GM23338 (cell line): ENCODE results near the gene HSD11B2. TPM values are rescaled to one million over a fixed set of nuclear protein-coding genes. Genes with fewer than 3 reads are reported as not detected.

Experiments used
- ATAC-seq: fragments of 200-7000 bp; cut with Tn5 transposase; 3 replicates; pipeline ENCODE4 v1.9.1; 2020
- DNase-seq: peaks from one replicate; pipeline ENCODE4 v3.0.0-alpha.2; 2015; ENCODE audit warnings: low spot score
- H2AFZ ChIP-seq: fragments of 200-600 bp; sonication (generic); 2 replicates; pipeline ENCODE4 v1.8.0; 2016; ENCODE audit warnings: antibody characterized with exemption, mild to moderate bottlenecking, moderate library complexity
- H3F3A ChIP-seq: fragments of 200-600 bp; sonication (generic); replicated peaks from 2 replicates; pipeline ENCODE4 v1.8.0; 2017; ENCODE audit warnings: antibody characterized with exemption, mixed run types, low read depth
- H3K27ac ChIP-seq: fragments of 200-600 bp; sonication (generic); 2 replicates; pipeline ENCODE4 v1.6.1; 2016; ENCODE audit warnings: low read depth
- H3K27me3 ChIP-seq: fragments of 200-600 bp; sonication (generic); 2 replicates; pipeline ENCODE4 v1.8.0; 2016; ENCODE audit warnings: mild to moderate bottlenecking, mixed run types, moderate library complexity; ENCODE audit not compliant: insufficient read depth
- H3K36me3 ChIP-seq: fragments of 200-600 bp; sonication (generic); 2 replicates; pipeline ENCODE4 v1.8.0; 2016; ENCODE audit warnings: mild to moderate bottlenecking; ENCODE audit not compliant: insufficient read depth
- H3K4me1 ChIP-seq: fragments of 200-600 bp; sonication (generic); 2 replicates; pipeline ENCODE4 v1.8.0; 2016; ENCODE audit warnings: mild to moderate bottlenecking, moderate library complexity; ENCODE audit not compliant: insufficient read depth
- H3K4me2 ChIP-seq: fragments of 200-600 bp; sonication (generic); 2 replicates; pipeline ENCODE4 v1.7.1; 2017; ENCODE audit warnings: mixed run types
- H3K4me3 ChIP-seq: fragments of 200-600 bp; sonication (generic); 2 replicates; pipeline ENCODE4 v1.6.1; 2016; ENCODE audit warnings: mixed run types
- H3K79me2 ChIP-seq: fragments of 200-600 bp; sonication (generic); replicated peaks from 2 replicates; pipeline ENCODE4 v1.8.0; 2017; ENCODE audit warnings: mild to moderate bottlenecking; ENCODE audit not compliant: insufficient read depth
- H3K9me2 ChIP-seq: fragments of 200-600 bp; sonication (generic); 2 replicates; pipeline ENCODE4 v1.8.0; 2017; ENCODE audit not compliant: insufficient read depth
- H4K20me1 ChIP-seq: fragments of 200-600 bp; sonication (generic); replicated peaks from 2 replicates; pipeline ENCODE4 v1.8.0; 2017; ENCODE audit warnings: mild to moderate bottlenecking; ENCODE audit not compliant: insufficient read depth
- H3K27ac Mint-ChIP-seq: 2 replicates; pipeline ENCODE4 v1.8.0; 2020; ENCODE audit warnings: inconsistent platforms, mild to moderate bottlenecking, moderate library complexity, mixed read lengths
- H3K27me3 Mint-ChIP-seq: 3 replicates; pipeline ENCODE4 v1.8.0; 2022; ENCODE audit warnings: low read depth, mild to moderate bottlenecking, moderate library complexity, mixed read lengths, inconsistent platforms; ENCODE audit not compliant: insufficient read depth, poor library complexity
- H3K36me3 Mint-ChIP-seq: 3 replicates; pipeline ENCODE4 v1.8.0; 2021; ENCODE audit warnings: low read depth, mild to moderate bottlenecking, inconsistent platforms, moderate library complexity, mixed read lengths
- H3K4me1 Mint-ChIP-seq: 3 replicates; pipeline ENCODE4 v1.8.0; 2020; ENCODE audit warnings: mild to moderate bottlenecking, inconsistent platforms, mixed read lengths
- H3K4me3 Mint-ChIP-seq: 3 replicates; pipeline ENCODE4 v1.8.0; 2021; ENCODE audit warnings: moderate library complexity, mild to moderate bottlenecking, inconsistent platforms, mixed read lengths
- H3K9me3 Mint-ChIP-seq: 3 replicates; pipeline ENCODE4 v1.8.0; 2020; ENCODE audit warnings: moderate library complexity, mild to moderate bottlenecking, inconsistent platforms, mixed read lengths
- CREB1 ChIP-seq: fragments of 250-450 bp; sonication (Bioruptor Pico); IDR thresholded peaks from 2 replicates; pipeline ENCODE4 v1.5.0; 2020; ENCODE audit warnings: low read depth, mild to moderate bottlenecking, moderate library complexity
- ETS1 ChIP-seq: IDR thresholded peaks from 2 replicates; pipeline ENCODE4 v1.6.1; 2016; ENCODE audit warnings: antibody characterized with exemption
- EZH2 ChIP-seq: fragments of 200-600 bp; sonication (generic); IDR thresholded peaks from one replicate; pipeline ENCODE4 v1.8.0; 2017; ENCODE audit warnings: antibody characterized with exemption, mild to moderate bottlenecking, low read depth; ENCODE audit not compliant: unreplicated experiment
- EZH2phosphoT487 ChIP-seq: fragments of 200-600 bp; sonication (generic); IDR thresholded peaks from one replicate; pipeline ENCODE4 v1.8.1; 2018; ENCODE audit warnings: antibody characterized with exemption; ENCODE audit not compliant: unreplicated experiment
- POLR2AphosphoS5 ChIP-seq: IDR thresholded peaks from 2 replicates; pipeline ENCODE4 v1.6.1; 2016; ENCODE audit warnings: antibody characterized with exemption, low read depth
- ZNF114 ChIP-seq: fragments of 250-450 bp; sonication (Bioruptor Pico); IDR thresholded peaks from 2 replicates; pipeline ENCODE4 v1.5.0; 2020; ENCODE audit warnings: mild to moderate bottlenecking, moderate library complexity
- ZNF462 ChIP-seq: fragments of 250-450 bp; sonication (Bioruptor Pico); IDR thresholded peaks from 2 replicates; pipeline ENCODE4 v1.5.0; 2020; ENCODE audit warnings: mild to moderate bottlenecking, moderate library complexity
- polyA plus RNA-seq: library from polyadenylated mRNA; unstranded; fragments of >200 nt; fragmentation: Nextera tagmentation; extraction: Ambion mirVana; gene quantifications from 2 replicates; pipeline ENCODE4 v1.2.1, GENCODE V29; 2016
- total RNA-seq: library from RNA; depleted of rRNA; stranded (reverse); fragments of >200 nt; shearing (Covaris generic); gene quantifications from 2 replicates; pipeline ENCODE4 v1.2.3, GENCODE V29; 2014

HSD11B2 gene
- total and polyA plus RNA-seq, 2 experiments from 2014 or later, result 14.8 to 23.0 TPM

GRCh38 chr16:67388591-67388990 is 42.3 kb upstream of the HSD11B2 start:
- Histone ChIP-seq H3K9me2 (no peaks in the 10 kb centered on the region), H3K36me3 (no peaks in the 10 kb centered on the region), H3K79me2 (no peaks in the 10 kb centered on the region), H3K27ac (no peak overlapping the region), H2AFZ (no peak overlapping the region), H3F3A (0 out of 2 replicates have a peak, but pooled peaks cover 3% of the 10 kb centered on the region), H3K4me2 (no peak overlapping the region), H4K20me1 (no peaks in the 10 kb centered on the region), H3K4me3 (no peak overlapping the region), H3K4me1 (peaks cover 20% of the 10 kb centered on the region; the same call in 1 of the 2 replicates), H3K27me3 (peaks cover 19% of the 10 kb centered on the region)
- ATAC-seq, result no peak
- no peak for TF ChIP-seq ZNF462 (CRISPR knock-in tag)
- no peak for TF ChIP-seq ETS1
- no peak for TF ChIP-seq ZNF114 (CRISPR knock-in tag)
- no peak for TF ChIP-seq CREB1 (CRISPR knock-in tag)
- TF ChIP-seq EZH2, result no peak
- TF ChIP-seq POLR2AphosphoS5, result no peak
- no peak for TF ChIP-seq EZH2phosphoT487
- Mint-ChIP-seq H3K27me3 (peaks cover 33% of the 10 kb centered on the region), H3K4me3 (no peak overlapping the region), H3K27ac (no peak overlapping the region), H3K9me3 (no peaks in the 10 kb centered on the region), H3K36me3 (no peaks in the 10 kb centered on the region; the same call in 2 of the 3 replicates), H3K4me1 (peaks cover 23% of the 10 kb centered on the region)
- DNase-seq, result no peak
